ENCODE measurements around the gene PTGES3.

The PTGES3 gene

DNA sequence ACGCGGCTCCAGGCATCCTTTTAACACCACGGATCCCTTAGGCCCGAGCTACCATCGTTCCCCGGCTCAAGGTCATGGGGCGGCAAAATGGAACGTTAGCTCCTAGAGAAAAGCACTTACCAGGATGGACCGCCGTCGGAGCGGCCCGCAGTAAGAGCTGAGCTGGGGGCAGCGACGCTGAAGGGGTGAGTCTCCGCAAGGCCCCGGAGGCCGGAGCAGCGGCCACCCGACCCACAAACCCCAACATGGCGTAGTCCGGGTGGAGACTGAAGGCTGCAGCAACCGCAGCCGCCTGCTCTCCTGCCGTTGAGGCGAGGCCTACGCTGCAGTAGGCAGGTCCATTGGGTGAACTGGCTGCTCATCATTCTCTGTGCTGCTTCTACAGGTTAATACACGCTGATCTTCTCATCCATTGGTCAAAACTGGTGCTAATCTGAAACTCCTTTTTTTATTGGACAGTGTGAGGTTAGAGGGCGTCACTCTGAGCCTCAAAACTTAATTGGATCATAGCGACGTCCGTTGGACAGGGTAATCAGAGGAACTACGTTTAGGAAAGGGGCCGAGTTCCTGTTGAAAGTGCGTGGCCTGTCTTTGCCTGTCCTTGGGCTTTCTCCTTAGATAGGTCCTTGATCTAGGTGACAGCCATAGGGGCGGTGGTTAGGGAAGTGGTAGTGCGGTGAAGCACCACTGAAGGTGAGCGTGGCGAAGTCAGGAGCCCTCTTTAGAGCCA, 42.2 kb downstream of the PTGES3 start, which contains the start of gene ATP5F1B:
TSS of gene ATP5F1B (minus strand) at position 268 of the 730 bp plus-strand sequence. CDS start at position 247, 21 bp downstream.
- peak; percentile 96 for DNase-seq

- DNase-seq: no peak
Measured at GRCh38 chr12:56645201-56645716, 42.8 kb downstream of the PTGES3 start.

DNA sequence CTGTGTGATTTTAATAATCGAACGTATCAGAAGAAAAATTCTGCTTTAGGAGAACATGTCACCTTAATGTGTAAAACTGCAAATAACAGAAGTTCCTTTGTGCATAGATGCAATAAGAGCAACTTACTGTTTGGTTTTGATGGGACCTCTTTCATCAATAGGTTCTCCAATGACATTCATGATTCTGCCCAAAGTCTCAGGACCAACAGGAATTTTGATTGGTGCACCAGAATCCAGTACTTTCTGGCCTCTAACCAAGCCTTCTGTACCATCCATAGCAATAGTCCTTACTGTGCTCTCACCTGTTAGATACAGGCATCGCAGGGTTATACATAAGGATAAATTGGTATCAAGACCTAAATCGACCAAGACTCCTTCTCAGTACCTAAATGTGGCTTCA, 43.4 kb downstream of the PTGES3 start:
- DNase-seq: no peak

DNA sequence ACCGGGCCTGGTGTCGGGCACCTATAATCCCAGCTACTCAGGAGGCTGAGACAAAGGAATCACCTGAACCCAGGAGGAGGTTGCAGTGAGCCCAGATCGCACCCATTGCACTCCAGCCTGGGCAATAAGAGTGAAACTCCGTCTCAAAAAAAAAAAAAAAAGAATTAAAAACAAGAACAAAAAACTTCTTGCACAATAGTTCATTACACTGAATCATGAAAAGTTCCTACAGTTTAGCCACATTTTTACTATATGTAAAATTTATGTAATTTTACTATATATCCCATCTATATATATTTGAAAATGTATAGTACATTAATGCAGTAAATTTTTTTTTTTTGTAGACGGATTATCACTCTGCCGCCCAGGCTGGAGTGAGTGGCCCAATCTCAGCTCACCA, 46.9 kb downstream of the PTGES3 start:
- DNase-seq: no peak

- no peak for DNase-seq
Measured at GRCh38 chr12:56637621-56638020, 50.5 kb downstream of the PTGES3 start.

DNA sequence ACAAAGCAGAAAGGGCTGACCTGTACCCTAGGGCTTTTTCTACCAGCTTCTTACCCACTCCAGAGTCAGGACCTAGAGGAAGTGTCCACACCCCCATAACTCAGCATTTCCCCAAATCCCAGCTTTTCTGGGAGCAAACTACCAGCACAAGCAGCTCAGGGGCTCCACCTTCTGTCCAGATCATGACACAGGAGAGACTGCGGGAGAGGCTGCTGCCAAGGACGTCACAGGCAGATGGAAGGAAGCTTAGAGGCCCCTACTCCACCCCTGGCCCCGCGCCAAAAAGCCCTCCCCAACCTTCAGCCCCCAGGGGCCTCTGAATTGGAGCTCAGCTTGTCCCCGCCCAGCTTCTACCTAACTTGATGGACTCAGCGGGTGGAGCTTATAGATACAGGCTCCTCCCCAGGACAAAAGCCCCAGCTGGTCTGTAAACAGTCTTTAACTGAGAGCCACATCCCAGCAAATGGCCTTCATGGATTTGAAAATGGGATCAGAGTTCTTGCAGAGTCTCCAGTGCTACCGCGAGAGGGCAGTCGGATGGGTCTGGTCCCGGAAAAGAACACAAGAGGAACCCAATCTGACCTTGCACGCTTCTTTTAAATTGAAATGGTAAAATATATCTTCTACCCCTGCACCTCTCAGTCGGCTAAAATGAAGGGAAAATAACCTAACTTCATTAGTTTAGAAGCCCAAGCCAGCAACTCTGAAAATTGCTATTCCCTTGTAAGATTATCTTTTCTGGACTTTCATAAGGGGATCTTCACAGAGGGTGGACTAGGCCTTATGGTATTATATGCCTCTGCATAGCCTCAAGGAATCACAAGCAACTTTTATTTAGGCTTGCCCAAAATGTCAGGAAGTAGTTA, 51.2 kb downstream of the PTGES3 start:
- peak; percentile 96 for DNase-seq

DNA sequence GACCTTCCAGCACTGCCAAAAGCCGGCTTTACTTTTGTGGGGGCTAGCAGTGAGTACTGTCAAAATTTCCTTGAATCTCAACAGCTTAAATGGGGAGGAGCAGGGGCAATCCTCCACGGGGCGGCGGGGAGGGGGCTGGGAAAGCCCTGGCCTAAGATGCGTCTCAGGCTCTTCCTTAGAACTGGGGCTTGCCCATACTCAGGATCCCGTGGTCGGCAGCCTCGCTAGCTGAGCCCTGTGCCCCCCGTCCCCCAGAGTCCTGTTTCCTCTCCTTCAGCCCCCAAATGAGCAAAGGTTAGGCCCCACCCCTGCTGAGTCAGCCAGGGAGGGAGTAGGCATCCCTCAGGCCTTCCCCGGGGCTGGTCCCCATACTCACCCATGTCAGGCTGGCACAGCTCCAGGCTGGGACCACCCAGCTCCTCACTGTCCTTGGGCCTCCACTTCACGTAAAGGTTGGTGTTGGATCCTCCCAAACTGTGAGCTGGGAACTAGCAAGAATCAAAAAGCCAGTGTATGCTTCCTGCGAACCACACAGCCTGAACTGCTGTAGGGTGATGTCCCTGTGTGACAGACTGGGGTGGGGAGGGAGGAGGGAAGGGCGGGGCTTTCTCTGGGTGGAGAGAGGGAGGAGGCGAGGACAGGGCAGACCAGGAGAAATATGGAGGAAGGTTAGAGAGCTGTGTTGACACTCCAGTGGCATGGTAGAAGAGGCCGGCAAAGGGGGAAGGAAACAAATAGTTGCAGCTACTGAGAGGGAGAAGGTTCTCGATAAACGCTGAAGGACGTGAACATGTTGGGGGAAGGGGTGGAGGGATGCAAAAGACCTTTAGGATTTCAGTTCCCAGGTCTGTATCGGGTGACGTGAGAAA, 52.0 kb downstream of the PTGES3 start:
- peak; percentile 33 for DNase-seq

GRCh38 chr12:56634837-56635791, 53.0 kb downstream of the PTGES3 start:
- DNase-seq: peak; percentile 46

DNA sequence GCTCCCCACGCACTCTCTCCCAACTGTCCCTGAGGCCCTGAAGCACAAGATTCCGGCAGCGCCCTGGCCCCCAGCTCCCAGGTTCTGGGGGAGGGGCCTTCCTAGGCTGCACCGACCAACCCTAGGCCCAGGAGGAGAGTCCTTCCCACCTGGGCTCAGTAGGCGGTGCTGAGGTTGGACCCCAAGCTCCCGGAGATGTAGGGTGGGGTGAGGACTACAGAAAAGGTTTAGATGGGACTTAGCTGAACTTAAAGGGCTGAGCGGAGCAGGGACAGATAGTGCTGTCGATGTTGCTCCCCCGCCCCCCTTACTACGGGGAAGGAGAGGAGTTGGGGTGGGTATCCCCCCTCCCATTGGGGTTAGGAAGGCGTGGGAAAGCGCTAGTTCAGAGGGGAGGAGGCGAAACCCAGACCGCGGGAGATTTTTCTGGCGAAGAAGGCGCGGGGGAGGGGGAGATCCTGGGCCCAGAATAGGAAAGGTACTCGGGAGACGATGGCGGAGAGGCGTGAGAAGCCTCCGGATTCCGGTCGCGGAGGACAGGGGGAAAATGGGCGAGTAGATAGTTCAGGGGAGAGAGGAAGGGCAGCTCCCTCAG, 53.7 kb downstream of the PTGES3 start:
- no peak for DNase-seq

- no peak for DNase-seq
Measured at GRCh38 chr12:56633468-56634241, 54.4 kb downstream of the PTGES3 start.

DNA sequence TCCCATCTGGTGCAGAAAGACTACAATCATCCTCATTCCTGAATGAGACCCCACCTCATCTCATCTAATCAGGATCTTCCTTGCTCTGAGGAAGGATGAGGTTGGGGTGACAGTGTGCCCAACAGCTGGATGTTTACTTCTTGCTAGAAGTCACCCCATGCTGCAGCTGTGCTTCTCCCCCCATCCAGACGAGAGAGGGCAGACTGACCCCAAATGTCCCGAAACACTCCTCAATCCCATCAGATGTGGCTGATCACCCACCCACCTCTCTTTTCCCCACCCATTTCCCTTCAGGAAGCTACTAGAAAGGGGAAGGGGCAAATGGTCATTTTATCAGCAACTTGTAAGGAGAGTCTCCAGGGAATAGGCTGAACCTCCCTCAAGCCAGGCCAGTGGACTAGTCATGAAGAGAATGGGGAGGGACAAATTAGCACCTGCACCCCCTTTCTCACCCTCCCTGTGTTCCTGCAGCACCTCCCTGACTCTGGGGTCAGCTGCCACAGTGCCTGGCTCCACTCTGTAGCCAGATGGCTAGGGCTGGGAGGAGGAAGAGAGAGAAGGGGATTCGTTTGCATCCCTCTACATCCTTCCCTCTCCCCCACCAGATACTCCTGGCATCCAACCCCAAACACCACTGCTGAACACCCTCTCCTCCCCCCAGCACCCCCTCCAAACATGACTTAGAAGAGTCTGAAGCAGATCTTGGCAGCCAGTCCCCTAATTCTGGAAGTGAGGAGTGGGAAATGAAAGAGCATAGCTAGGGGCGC, 55.2 kb downstream of the PTGES3 start:
- DNase-seq: no peak

GRCh38 chr12:56631790-56632700, 56.0 kb downstream of the PTGES3 start:
- no peak for DNase-seq

- peak; percentile 38 for DNase-seq
Measured at GRCh38 chr12:56630180-56630632, 57.9 kb downstream of the PTGES3 start, which contains the start of gene BAZ2A. TSS of gene BAZ2A (minus strand) at chr12:56630326. CDS start at chr12:56617530, 12,796 bp downstream.

GRCh38 chr12:56629459-56630179, 58.5 kb downstream of the PTGES3 start:
- no peak for DNase-seq

GRCh38 chr12:56628671-56629458, 59.2 kb downstream of the PTGES3 start:
- no peak for DNase-seq

DNA sequence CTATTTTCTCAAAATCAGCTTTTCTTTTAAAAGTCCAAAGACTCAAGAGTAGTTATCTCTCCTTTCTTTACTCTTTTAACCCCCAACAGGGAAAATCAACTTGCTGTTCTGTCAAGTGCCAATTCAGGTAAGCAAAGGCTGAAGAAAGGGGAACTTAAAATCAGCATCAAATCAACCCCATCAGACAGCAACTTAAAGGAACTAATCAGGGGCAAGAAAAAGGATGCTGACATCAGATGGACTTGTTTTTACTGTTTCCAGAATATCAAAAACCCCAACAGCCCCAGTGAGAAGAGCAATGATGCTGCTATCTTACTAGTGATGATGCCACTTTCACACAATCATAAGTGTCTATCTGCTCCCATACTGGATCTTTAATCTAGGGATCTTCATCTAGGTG, 61.4 kb downstream of the PTGES3 start:
- no peak for DNase-seq

- no peak for DNase-seq
Measured at GRCh38 chr12:56622535-56622934, 65.5 kb downstream of the PTGES3 start.
